ENCODE data around the gene NUDT14.

NUDT14 gene

GRCh38 chr14:105166571-105167302 is 14.4 kb downstream of the NUDT14 start:
- H3K4me3 ChIP-seq (ENCODE audit: low read depth, low read length): no peak overlapping the region
- no peak for TF ChIP-seq CTCF (IDR thresholded peaks at IDR 0.05; ENCODE audit: low read depth, low read length, missing control alignments)
- no peak for DNase-seq (ENCODE audit: low read depth)

- TF ChIP-seq CTCF (IDR thresholded peaks at IDR 0.05; ENCODE audit: low read depth, low read length, missing control alignments): no peak
- no peak for DNase-seq (ENCODE audit: low read depth)
- H3K4me3 ChIP-seq (ENCODE audit: low read depth, low read length): no peak overlapping the region
Observed at GRCh38 chr14:105165761-105166485, 15.2 kb downstream of the NUDT14 start.

- no peak for TF ChIP-seq CTCF (IDR thresholded peaks at IDR 0.05; ENCODE audit: low read depth, low read length, missing control alignments)
- no peak for DNase-seq (ENCODE audit: low read depth)
- H3K4me3 ChIP-seq (ENCODE audit: low read depth, low read length): no peak overlapping the region
Observed at GRCh38 chr14:105165134-105165704, 15.9 kb downstream of the NUDT14 start.

- no peak for TF ChIP-seq CTCF (IDR thresholded peaks at IDR 0.05; ENCODE audit: low read depth, low read length, missing control alignments)
- no peak for DNase-seq (ENCODE audit: low read depth)
Observed at GRCh38 chr14:105163040-105163742, 17.9 kb downstream of the NUDT14 start.

GRCh38 chr14:105162669-105162979 is 18.5 kb downstream of the NUDT14 start:
- H3K4me3 ChIP-seq (ENCODE audit: low read depth, low read length): no peak overlapping the region
- TF ChIP-seq CTCF (IDR thresholded peaks at IDR 0.05; ENCODE audit: low read depth, low read length, missing control alignments): no peak
- no peak for DNase-seq (ENCODE audit: low read depth)

More at GRCh38 chr14:105163040-105163742, 17.9 kb downstream of the NUDT14 start:
- H3K4me3 ChIP-seq (ENCODE audit: low read depth, low read length): no peak overlapping the region

GRCh38 chr14:105161964-105162668 is 19.0 kb downstream of the NUDT14 start:
- H3K4me3 ChIP-seq (ENCODE audit: low read depth, low read length): no peak overlapping the region
- no peak for DNase-seq (ENCODE audit: low read depth)
- TF ChIP-seq CTCF (IDR thresholded peaks at IDR 0.05; ENCODE audit: low read depth, low read length, missing control alignments): no peak
